DND-41 (cell line): ENCODE data around the gene SH3GL3.

ENCODE experiments used
- CTCF ChIP-seq: IDR thresholded peaks from 2 replicates; pipeline ENCODE4 v1.5.1; 2012; ENCODE audit warnings: borderline replicate concordance, low read length, moderate library complexity, mild to moderate bottlenecking; ENCODE audit not compliant: poor library complexity, severe bottlenecking; ENCODE audit errors: extremely low read depth
- EZH2 ChIP-seq: IDR thresholded peaks from 3 replicates; pipeline ENCODE4 v1.6.1; 2012; ENCODE audit warnings: borderline replicate concordance, low read depth, mild to moderate bottlenecking, moderate library complexity, low read length, inconsistent platforms; ENCODE audit not compliant: severe bottlenecking

GRCh38 chr15:83656943-83657528, 209.9 kb downstream of the SH3GL3 start:
- TF ChIP-seq CTCF (no peak), EZH2 (no peak)
